Neuronal stem cell (in vitro differentiated cells): Measurements from ENCODE around the gene UMAD1.
"Not testable (repeated sequence)": the region's sequence is repeated elsewhere in the genome, so short reads cannot be mapped to it uniquely, and the experiment has no call there.

Experiments
- DNase-seq: peaks from one replicate; pipeline ENCODE4 v3.0.0-alpha.2; 2013; ENCODE audit warnings: low spot score
- H2AFZ ChIP-seq: one replicate; pipeline ENCODE4 v1.6.1; 2013; ENCODE audit warnings: mild to moderate bottlenecking, low read length, inconsistent platforms
- H2AK5ac ChIP-seq: 2 replicates; pipeline ENCODE4 v1.6.1; 2013; ENCODE audit warnings: low read depth, mild to moderate bottlenecking, inconsistent platforms, low read length, moderate library complexity, mixed read lengths
- H2BK120ac ChIP-seq: 2 replicates; pipeline ENCODE4 v1.6.1; 2013; ENCODE audit warnings: low read depth, mild to moderate bottlenecking, inconsistent platforms, low read length, moderate library complexity, mixed read lengths
- H2BK12ac ChIP-seq: one replicate; pipeline ENCODE4 v1.6.1; 2013; ENCODE audit warnings: low read length, inconsistent platforms
- H2BK15ac ChIP-seq: 2 replicates; pipeline ENCODE4 v1.6.1; 2013; ENCODE audit warnings: mild to moderate bottlenecking, low read length, inconsistent platforms, mixed read lengths
- H2BK5ac ChIP-seq: one replicate; pipeline ENCODE4 v1.6.1; 2013; ENCODE audit warnings: inconsistent platforms, mild to moderate bottlenecking, low read length, moderate library complexity
- H3K14ac ChIP-seq: one replicate; pipeline ENCODE4 v1.6.1; 2013; ENCODE audit warnings: low read length, inconsistent platforms
- H3K18ac ChIP-seq: 2 replicates; pipeline ENCODE4 v1.6.1; 2013; ENCODE audit warnings: low read length, inconsistent platforms
- H3K23ac ChIP-seq: 2 replicates; pipeline ENCODE4 v1.6.1; 2013; ENCODE audit warnings: low read depth, mild to moderate bottlenecking, mixed read lengths, low read length, inconsistent platforms; ENCODE audit not compliant: poor library complexity
- H3K27ac ChIP-seq: replicated peaks from 3 replicates; pipeline ENCODE4 v1.5.1; 2013; ENCODE audit warnings: low read length, inconsistent platforms
- H3K27me3 ChIP-seq, 3 experiments: 2 replicates each; pipeline ENCODE4 v1.6.1; 2013; ENCODE audit warnings: low read length in 3 of 3, mild to moderate bottlenecking in 2 of 3, inconsistent platforms in 1 of 3, low read depth in 1 of 3, mixed read lengths in 1 of 3, moderate library complexity in 1 of 3; ENCODE audit not compliant: control insufficient read depth in 3 of 3, insufficient read depth in 3 of 3
- H3K36me3 ChIP-seq, 2 donors: replicated peaks in 1 of 2; 2 replicates each; pipeline ENCODE4 v1.6.1; 2013; ENCODE audit warnings: low read length in 2 of 2; ENCODE audit not compliant: control insufficient read depth in 2 of 2, insufficient read depth in 2 of 2
- H3K4ac ChIP-seq: 2 replicates; pipeline ENCODE4 v1.6.1; 2013; ENCODE audit warnings: inconsistent platforms, mild to moderate bottlenecking, low read length, moderate library complexity
- H3K4me1 ChIP-seq, 2 donors: 1 replicate in 1 of 2; 2 replicates in 1 of 2; pipeline ENCODE4 v1.6.1; 2013; ENCODE audit warnings: low read length in 2 of 2, low read depth in 1 of 2; ENCODE audit not compliant: control insufficient read depth in 2 of 2, insufficient read depth in 1 of 2
- H3K4me2 ChIP-seq: one replicate; pipeline ENCODE4 v1.6.1; 2013; ENCODE audit warnings: mild to moderate bottlenecking, low read length, inconsistent platforms; ENCODE audit not compliant: insufficient read depth, poor library complexity, severe bottlenecking
- H3K4me3 ChIP-seq, 2 donors: 2 replicates each; pipeline ENCODE4 v1.5.1; 2013; ENCODE audit warnings: low read length in 2 of 2, mild to moderate bottlenecking in 2 of 2, inconsistent platforms in 1 of 2, moderate library complexity in 1 of 2
- H3K79me1 ChIP-seq: one replicate; pipeline ENCODE4 v1.6.1; 2013; ENCODE audit warnings: low read depth, mild to moderate bottlenecking, inconsistent platforms, low read length, moderate library complexity
- H3K9ac ChIP-seq: one replicate; pipeline ENCODE4 v1.6.1; 2013; ENCODE audit warnings: mild to moderate bottlenecking, low read depth, low read length, inconsistent platforms; ENCODE audit not compliant: poor library complexity
- H3K9me3 ChIP-seq, 2 donors: replicated peaks in 1 of 2; 2 replicates each; pipeline versions ENCODE3 to v1.6.1; 2013; ENCODE audit warnings: low read length in 2 of 2, mild to moderate bottlenecking in 2 of 2, inconsistent platforms in 1 of 2, low read depth in 1 of 2, mixed read lengths in 1 of 2, moderate library complexity in 1 of 2; ENCODE audit not compliant: control insufficient read depth in 2 of 2, insufficient read depth in 1 of 2
- H4K8ac ChIP-seq: one replicate; pipeline ENCODE4 v1.6.1; 2013; ENCODE audit warnings: low read depth, mild to moderate bottlenecking, inconsistent platforms, low read length, moderate library complexity
- H4K91ac ChIP-seq: one replicate; pipeline ENCODE4 v1.6.1; 2013; ENCODE audit warnings: low read length, low read depth, mild to moderate bottlenecking, inconsistent platforms; ENCODE audit not compliant: poor library complexity
- WGBS, 2 donors: extraction: QIAGEN DNeasy Blood & Tissue Kit; methylation state at CpG; one replicate each; pipeline ENCODE4 v1.1.7; 2013; ENCODE audit warnings: missing lambda C conversion rate in 2 of 2, mixed read lengths in 1 of 2; ENCODE audit not compliant: insufficient read length in 2 of 2, insufficient replicate concordance in 1 of 2; ENCODE audit errors: extremely low coverage in 2 of 2; 5-methylcytosine and 5-hydroxymethylcytosine counted together

The UMAD1 gene

GRCh38 chr7:7672545-7673239 lies 32.1 kb downstream of the UMAD1 start:
- H3K27me3 ChIP-seq, result no peaks in the 10 kb centered on the region
- H2BK5ac ChIP-seq, result no peak overlapping the region
- H3K18ac ChIP-seq, result no peak overlapping the region
- no peaks in the 10 kb centered on the region for H3K79me1 ChIP-seq
- H2BK12ac ChIP-seq, result no peak overlapping the region
- H3K4me2 ChIP-seq, result no peak overlapping the region
- WGBS, 2 donors, result no CpG with 5 or more reads among the region's 6 CpGs
- H2BK15ac ChIP-seq, result no peak overlapping the region
- H4K91ac ChIP-seq, result no peak overlapping the region
- no peak for DNase-seq
- H3K4me3 ChIP-seq, result no peak overlapping the region
- H3K27ac ChIP-seq, result no peak overlapping the region
- no peak overlapping the region for H3K4ac ChIP-seq
- no peak overlapping the region for H2AK5ac ChIP-seq
- H3K36me3 ChIP-seq, result peaks cover 0 to 10% of the 10 kb centered on the region in 2 donors
- no peak overlapping the region for H2AFZ ChIP-seq
- no peaks in the 10 kb centered on the region for H3K4me1 ChIP-seq
- H3K9ac ChIP-seq, result no peak overlapping the region
- no peak overlapping the region for H3K23ac ChIP-seq
- H4K8ac ChIP-seq, result no peak overlapping the region
- H3K9me3 ChIP-seq, result no peaks in the 10 kb centered on the region
- no peak overlapping the region for H2BK120ac ChIP-seq
- no peak overlapping the region for H3K14ac ChIP-seq

GRCh38 chr7:7673240-7673550 lies 32.6 kb downstream of the UMAD1 start:
- no peak for DNase-seq
- no peak overlapping the region for H3K23ac ChIP-seq
- no CpG with 5 or more reads among the region's 2 CpGs for whole genome bisulfite sequencing, 2 donors

DNA sequence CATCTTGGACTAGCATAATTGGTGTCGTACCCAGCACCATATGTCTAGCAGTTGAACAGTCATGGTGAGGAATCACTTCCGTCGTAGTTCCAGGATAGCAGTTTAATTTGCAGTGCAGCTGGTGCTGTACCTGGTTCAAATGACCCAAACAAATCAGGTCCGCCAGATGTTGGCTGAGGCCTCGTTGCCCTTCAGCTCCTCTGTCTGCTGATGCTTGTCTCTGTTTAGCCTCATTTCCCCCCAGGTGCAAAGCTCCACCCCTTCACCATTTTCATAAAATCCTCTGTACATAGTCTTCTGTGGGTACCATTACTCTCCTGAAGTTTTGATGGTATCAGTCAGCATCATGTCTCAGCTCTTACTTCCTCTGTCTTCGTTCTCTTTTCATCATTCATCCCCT lies 35.1 kb downstream of the UMAD1 start:
- Histone ChIP-seq H3K9me3 (no peaks in the 10 kb centered on the region), H3K27ac (no peak overlapping the region), H2AK5ac (no peak overlapping the region), H3K23ac (no peak overlapping the region), H2AFZ (no peak overlapping the region), H3K4ac (no peak overlapping the region), H3K4me2 (no peak overlapping the region), H3K9ac (no peak overlapping the region), H2BK5ac (no peak overlapping the region), H3K27me3 (no peaks in the 10 kb centered on the region), H3K18ac (no peak overlapping the region), H3K4me3 (no peak overlapping the region), H4K8ac (no peak overlapping the region), H3K4me1 (no peaks in the 10 kb centered on the region), H2BK12ac (no peak overlapping the region), H3K14ac (no peak overlapping the region), H3K36me3 (peaks cover 0 to 10% of the 10 kb centered on the region in 2 donors), H2BK120ac (no peak overlapping the region), H4K91ac (no peak overlapping the region), H2BK15ac (no peak overlapping the region), H3K79me1 (no peaks in the 10 kb centered on the region)
- WGBS, 2 donors, result no CpG with 5 or more reads among the region's 6 CpGs
- no peak for DNase-seq

More at GRCh38 chr7:7673240-7673550, 32.6 kb downstream of the UMAD1 start:
- Histone ChIP-seq H2AK5ac (no peak overlapping the region), H4K8ac (no peak overlapping the region), H3K27me3 (no peaks in the 10 kb centered on the region), H2BK120ac (no peak overlapping the region), H3K4ac (no peak overlapping the region), H3K36me3 (peaks cover 0 to 10% of the 10 kb centered on the region in 2 donors), H3K9ac (no peak overlapping the region), H2BK15ac (no peak overlapping the region), H3K4me3 (no peak overlapping the region), H2BK12ac (no peak overlapping the region), H4K91ac (no peak overlapping the region), H3K9me3 (no peaks in the 10 kb centered on the region), H2AFZ (no peak overlapping the region), H2BK5ac (no peak overlapping the region), H3K14ac (no peak overlapping the region), H3K4me2 (no peak overlapping the region), H3K27ac (no peak overlapping the region), H3K4me1 (no peaks in the 10 kb centered on the region), H3K79me1 (no peaks in the 10 kb centered on the region), H3K18ac (no peak overlapping the region)

DNA sequence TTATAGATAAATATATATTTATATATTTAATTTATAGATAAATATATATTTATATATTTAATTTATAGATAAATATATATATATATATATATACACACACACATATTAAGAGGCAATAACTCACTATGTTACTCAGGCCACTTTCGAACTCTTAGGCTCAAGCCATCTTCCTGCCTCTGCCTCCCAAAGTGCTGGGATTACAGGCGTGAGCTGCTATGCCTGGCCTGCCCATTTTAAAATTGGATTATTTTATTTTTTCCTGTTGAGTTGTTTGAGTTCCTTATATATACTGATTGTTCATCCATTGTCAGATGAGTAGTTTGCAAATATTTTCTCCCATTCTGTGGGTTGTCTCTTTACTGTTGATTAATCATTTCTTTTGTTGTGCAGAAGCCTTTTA lies 39.1 kb downstream of the UMAD1 start:
- not testable (repeated sequence) for H2AK5ac ChIP-seq, H3K9me3 ChIP-seq, H3K27me3 ChIP-seq, H3K4ac ChIP-seq, H2BK12ac ChIP-seq, H3K18ac ChIP-seq, DNase-seq, H2BK120ac ChIP-seq, H3K4me1 ChIP-seq, H3K23ac ChIP-seq, H4K91ac ChIP-seq, H2AFZ ChIP-seq, H3K4me3 ChIP-seq, H4K8ac ChIP-seq, H3K4me2 ChIP-seq, H3K36me3 ChIP-seq, H2BK5ac ChIP-seq, H3K79me1 ChIP-seq, H3K14ac ChIP-seq, H3K9ac ChIP-seq, H3K27ac ChIP-seq, H2BK15ac ChIP-seq
- no CpG with 5 or more reads among the region's 2 CpGs for WGBS, 2 donors
